ENCODE measurements around the gene NFKBIL1. TPM values are rescaled to one million over a fixed set of nuclear protein-coding genes. Genes with fewer than 3 reads are reported as not detected.

Gene NFKBIL1
- total RNA-seq (2014; rRNA removed; shearing (Covaris generic)), result 32.6 and 37.2 TPM in 2 replicates

DNA sequence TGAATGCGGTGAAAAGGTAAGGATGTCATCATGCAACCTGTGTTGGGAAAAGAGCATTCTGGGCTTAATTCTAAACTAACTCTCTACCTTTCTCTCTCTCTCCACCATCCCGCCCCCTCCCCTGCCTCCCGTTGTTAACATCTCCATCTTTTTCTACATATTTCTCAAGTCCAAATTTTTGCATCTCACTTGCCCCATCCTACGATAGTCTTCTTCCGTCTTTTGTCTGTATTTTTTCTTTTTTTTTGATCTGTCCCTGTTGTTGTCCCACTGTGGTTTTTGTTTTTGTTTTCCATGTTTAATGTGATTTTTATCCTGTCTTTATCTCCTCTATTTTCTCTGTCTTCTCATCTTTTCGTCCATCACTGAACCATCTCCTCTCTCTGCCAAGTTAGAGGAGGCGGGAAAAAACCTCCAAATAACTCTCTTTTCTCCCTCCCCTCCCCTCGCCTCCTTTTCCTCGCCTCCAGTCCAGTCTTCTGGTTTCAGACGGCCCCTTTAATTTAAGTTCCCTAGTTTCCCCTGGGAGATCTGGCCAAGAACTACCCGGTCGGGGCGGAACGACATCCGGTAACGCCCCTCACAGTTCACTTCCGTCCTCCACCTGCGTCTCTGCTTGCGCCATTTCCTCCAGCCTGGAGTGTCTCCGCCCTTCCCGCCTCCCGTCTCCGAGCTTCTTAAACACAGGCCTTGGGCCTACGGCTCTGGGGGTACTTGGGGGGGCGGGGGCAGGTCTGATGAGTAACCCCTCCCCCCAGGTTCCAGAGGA is at the start of gene NFKBIL1:
Gene NFKBIL1 (plus strand): TSS at position 651 of the 769 bp plus-strand sequence. CDS start 87 bp downstream, at position 738.

GRCh38 chr6:31528821-31529328 is 18.5 kb upstream of the NFKBIL1 start, which contains the start of gene MCCD1:
TSS of gene MCCD1 (plus strand) at chr6:31528962. CDS start at chr6:31529015, 53 bp downstream.

DNA sequence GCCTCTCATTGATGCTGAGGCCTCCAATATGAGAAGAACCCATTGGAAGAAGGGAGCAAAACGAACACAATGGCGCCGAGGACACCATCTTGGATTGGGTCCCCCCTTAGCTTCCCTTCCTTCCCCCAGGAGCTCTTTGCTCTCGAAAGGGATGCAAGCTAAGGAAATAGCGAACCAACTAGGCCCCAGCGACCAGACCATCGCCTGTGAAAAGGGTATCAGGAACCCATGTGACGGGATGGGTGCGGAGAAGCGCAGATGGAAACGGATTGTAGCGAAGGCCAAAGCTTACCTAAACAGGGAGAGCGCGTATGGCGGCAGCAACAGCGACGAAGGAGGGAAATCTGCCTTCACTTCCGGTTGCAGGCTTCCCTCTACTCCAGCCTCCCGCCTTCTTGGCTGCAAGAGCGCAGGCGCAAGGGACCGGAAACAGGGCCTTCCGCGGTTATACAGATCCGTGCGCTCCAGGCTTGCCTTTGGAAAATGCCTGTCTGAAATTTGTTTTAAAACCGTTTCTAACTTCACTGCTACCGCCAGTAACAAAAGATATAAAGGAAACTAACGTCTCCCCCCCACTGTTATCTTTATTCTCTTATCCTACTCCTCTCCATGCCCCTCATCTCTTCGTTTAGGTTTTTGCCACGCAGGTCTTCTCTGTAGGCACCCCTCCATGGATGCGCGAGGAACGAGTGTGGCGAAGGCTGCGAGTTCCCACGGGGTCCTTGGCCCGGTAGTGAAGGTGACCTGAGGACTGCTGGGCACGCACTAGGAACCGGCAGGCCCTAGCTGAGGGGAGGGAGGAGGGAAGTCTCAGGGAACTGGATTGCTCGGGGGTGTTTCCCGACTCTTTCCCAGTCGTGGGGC is 5.5 kb upstream of the NFKBIL1 start, which contains the start of gene DDX39B:
Gene DDX39B (minus strand): TSS at position 346 of the 864 bp plus-strand sequence. CDS start 1,471 bp downstream, outside the sequence.

GRCh38 chr6:31546339-31546957 is 960 bp upstream of the NFKBIL1 start, which contains the start of gene ATP6V1G2:
TSS of gene ATP6V1G2 (minus strand) at chr6:31546608. CDS start at chr6:31546559, 49 bp downstream.

GRCh38 chr6:31572041-31572911 is 24.9 kb downstream of the NFKBIL1 start, which contains the start of gene LTA:
TSS of gene LTA (plus strand) at chr6:31572289. CDS start at chr6:31572743, 454 bp downstream.

DNA sequence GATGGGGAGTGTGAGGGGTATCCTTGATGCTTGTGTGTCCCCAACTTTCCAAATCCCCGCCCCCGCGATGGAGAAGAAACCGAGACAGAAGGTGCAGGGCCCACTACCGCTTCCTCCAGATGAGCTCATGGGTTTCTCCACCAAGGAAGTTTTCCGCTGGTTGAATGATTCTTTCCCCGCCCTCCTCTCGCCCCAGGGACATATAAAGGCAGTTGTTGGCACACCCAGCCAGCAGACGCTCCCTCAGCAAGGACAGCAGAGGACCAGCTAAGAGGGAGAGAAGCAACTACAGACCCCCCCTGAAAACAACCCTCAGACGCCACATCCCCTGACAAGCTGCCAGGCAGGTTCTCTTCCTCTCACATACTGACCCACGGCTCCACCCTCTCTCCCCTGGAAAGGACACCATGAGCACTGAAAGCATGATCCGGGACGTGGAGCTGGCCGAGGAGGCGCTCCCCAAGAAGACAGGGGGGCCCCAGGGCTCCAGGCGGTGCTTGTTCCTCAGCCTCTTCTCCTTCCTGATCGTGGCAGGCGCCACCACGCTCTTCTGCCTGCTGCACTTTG is 28.0 kb downstream of the NFKBIL1 start, which contains the start of gene TNF:
Gene TNF (plus strand): TSS at position 231 of the 567 bp plus-strand sequence. CDS start 177 bp downstream, at position 408.

DNA sequence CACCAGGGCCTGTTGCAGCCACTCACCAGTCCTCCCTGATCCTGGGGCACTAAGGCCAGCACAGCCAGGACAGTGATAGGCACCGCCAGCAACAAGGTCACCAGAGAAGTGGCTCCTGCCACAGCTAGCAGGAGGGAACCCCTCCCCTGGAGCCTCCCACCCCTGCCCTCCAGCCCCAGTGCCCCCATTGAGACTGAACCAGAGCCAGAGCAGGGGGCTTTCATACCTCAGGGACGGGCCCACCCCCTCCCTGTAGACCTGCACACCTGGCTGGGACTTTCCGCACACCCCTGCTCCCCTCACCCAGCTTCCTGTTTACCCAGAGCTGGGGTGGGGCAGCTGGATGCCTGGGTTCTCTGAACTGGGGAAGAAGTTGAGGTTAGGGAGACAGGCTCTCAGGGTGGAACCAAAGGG is 34.8 kb downstream of the NFKBIL1 start, which contains the start of gene LTB:
Gene LTB (minus strand): TSS at position 195 of the 414 bp plus-strand sequence. CDS start 7 bp downstream, at position 188.

GRCh38 chr6:31586008-31586407 is 38.6 kb downstream of the NFKBIL1 start, which contains the start of gene LST1:
TSS of gene LST1 (plus strand) at chr6:31586277. CDS start at chr6:31587300, 1,023 bp downstream.

Small RNAs within 50 kb of the gene (small RNA-seq; reads per million reads assigned to genes)
- gene AL663061.1 (not detected), gene SNORD117 (101 reads per million, percentile 96 among the genes with 10 or more reads in this experiment), gene SNORD84 (not detected)

Other genes with a start within 250 kb of the NFKBIL1 start
- gene HLA-B, start 190.4 kb upstream of the NFKBIL1 start, total RNA-seq (2014; rRNA removed; shearing (Covaris generic)), result 167 and 231 TPM in 2 replicates
- gene MICA, start 144.0 kb upstream of the NFKBIL1 start, total RNA-seq (2014; rRNA removed; shearing (Covaris generic)), result 9.9 and 12.0 TPM in 2 replicates
- gene MICB, start 49.5 kb upstream of the NFKBIL1 start, total RNA-seq (2014; rRNA removed; shearing (Covaris generic)), result 6.1 and 7.0 TPM in 2 replicates
- gene MCCD1, start 18.6 kb upstream of the NFKBIL1 start, total RNA-seq (2014; rRNA removed; shearing (Covaris generic)), result not detected in 2 replicates
- gene DDX39B, start 5.6 kb upstream of the NFKBIL1 start, total RNA-seq (2014; rRNA removed; shearing (Covaris generic)), result 495 and 540 TPM in 2 replicates
- gene ATP6V1G2, start 1.0 kb upstream of the NFKBIL1 start, total RNA-seq (2014; rRNA removed; shearing (Covaris generic)), result 0.26 and 1.9 TPM in 2 replicates
- gene LTA, start 24.7 kb downstream of the NFKBIL1 start, total RNA-seq (2014; rRNA removed; shearing (Covaris generic)), result not detected in 2 replicates
- 0.19 TPM in 1 of 2 replicates, not detected in the other for gene TNF, start 28.0 kb downstream of the NFKBIL1 start, total RNA-seq (2014; rRNA removed; shearing (Covaris generic))
- gene LTB, start 34.8 kb downstream of the NFKBIL1 start, total RNA-seq (2014; rRNA removed; shearing (Covaris generic)), result not detected in 2 replicates
- not detected in 2 replicates for gene LST1, start 38.7 kb downstream of the NFKBIL1 start, total RNA-seq (2014; rRNA removed; shearing (Covaris generic))
- not detected in 2 replicates for gene NCR3, start 45.4 kb downstream of the NFKBIL1 start, total RNA-seq (2014; rRNA removed; shearing (Covaris generic))
- not detected in 2 replicates for gene AIF1, start 67.6 kb downstream of the NFKBIL1 start, total RNA-seq (2014; rRNA removed; shearing (Covaris generic))
- gene PRRC2A, start 73.1 kb downstream of the NFKBIL1 start, total RNA-seq (2014; rRNA removed; shearing (Covaris generic)), result 90.3 and 94.7 TPM in 2 replicates
- gene BAG6, start 105.1 kb downstream of the NFKBIL1 start, total RNA-seq (2014; rRNA removed; shearing (Covaris generic)), result 209 and 229 TPM in 2 replicates
- gene APOM, start 108.3 kb downstream of the NFKBIL1 start, total RNA-seq (2014; rRNA removed; shearing (Covaris generic)), result 0.19 and 2.5 TPM in 2 replicates
- gene C6orf47, start 113.2 kb downstream of the NFKBIL1 start, total RNA-seq (2014; rRNA removed; shearing (Covaris generic)), result 17.9 and 18.9 TPM in 2 replicates
- gene GPANK1, start 117.4 kb downstream of the NFKBIL1 start, total RNA-seq (2014; rRNA removed; shearing (Covaris generic)), result 31.7 and 40.6 TPM in 2 replicates
- gene CSNK2B, start 118.5 kb downstream of the NFKBIL1 start, total RNA-seq (2014; rRNA removed; shearing (Covaris generic)), result 129 and 169 TPM in 2 replicates
- 1.7 and 3.4 TPM in 2 replicates for gene LY6G5B, start 122.4 kb downstream of the NFKBIL1 start, total RNA-seq (2014; rRNA removed; shearing (Covaris generic))
- 0.94 TPM in 1 of 2 replicates, not detected in the other for gene LY6G5C, start 133.5 kb downstream of the NFKBIL1 start, total RNA-seq (2014; rRNA removed; shearing (Covaris generic))
- gene ABHD16A, start 155.7 kb downstream of the NFKBIL1 start, total RNA-seq (2014; rRNA removed; shearing (Covaris generic)), result 25.7 and 26.1 TPM in 2 replicates
- not detected in 2 replicates for gene LY6G6F, start 159.3 kb downstream of the NFKBIL1 start, total RNA-seq (2014; rRNA removed; shearing (Covaris generic))
- gene LY6G6D, start 167.7 kb downstream of the NFKBIL1 start, total RNA-seq (2014; rRNA removed; shearing (Covaris generic)), result not detected in 2 replicates
- not detected in 2 replicates for gene LY6G6C, start 174.1 kb downstream of the NFKBIL1 start, total RNA-seq (2014; rRNA removed; shearing (Covaris generic))
- gene MPIG6B, start 175.8 kb downstream of the NFKBIL1 start, total RNA-seq (2014; rRNA removed; shearing (Covaris generic)), result not detected in 2 replicates
- gene DDAH2, start 181.7 kb downstream of the NFKBIL1 start, total RNA-seq (2014; rRNA removed; shearing (Covaris generic)), result 25.3 and 28.6 TPM in 2 replicates
- gene CLIC1, start 188.9 kb downstream of the NFKBIL1 start, total RNA-seq (2014; rRNA removed; shearing (Covaris generic)), result 484 and 511 TPM in 2 replicates
- 14.9 and 36.7 TPM in 2 replicates for gene MSH5, start 192.4 kb downstream of the NFKBIL1 start, total RNA-seq (2014; rRNA removed; shearing (Covaris generic))
- 13.0 and 13.2 TPM in 2 replicates for gene SAPCD1, start 215.0 kb downstream of the NFKBIL1 start, total RNA-seq (2014; rRNA removed; shearing (Covaris generic))
- 0.34 TPM in 2 replicates for gene VWA7, start 229.7 kb downstream of the NFKBIL1 start, total RNA-seq (2014; rRNA removed; shearing (Covaris generic))
- gene VARS1, start 248.1 kb downstream of the NFKBIL1 start, total RNA-seq (2014; rRNA removed; shearing (Covaris generic)), result 57.3 and 58.7 TPM in 2 replicates